ENCODE results near the gene KDM4B.
A peak's percentile ranks its signal among the peaks of the same experiment; 100 is the strongest.

The KDM4B gene

GRCh38 chr19:5086230-5086629 lies 117.3 kb downstream of the KDM4B start:
- in situ Hi-C loops (cut with HindIII; ENCODE audit: low pct_ligation_motif_present, low sequenced_read_pairs) = no loop called here
- no peak overlapping the region for H3K27ac ChIP-seq
- peaks cover 31% of the 10 kb centered on the region for H3K36me3 ChIP-seq (replicated peaks)
- no peak for TF ChIP-seq CTCF (IDR thresholded peaks at IDR 0.05; ENCODE audit: low read depth, low read length, missing control alignments)
- H3K4me3 ChIP-seq (ENCODE audit: low read depth, low read length) = no peak overlapping the region
- DNase-seq = no peak
- H3K27me3 ChIP-seq (replicated peaks) = no peaks in the 10 kb centered on the region

- Histone ChIP-seq H3K27ac (no peak overlapping the region), H3K36me3 (replicated peaks) (peaks cover 29% of the 10 kb centered on the region), H3K4me3 (ENCODE audit: low read depth, low read length) (no peak overlapping the region), H3K27me3 (replicated peaks) (no peaks in the 10 kb centered on the region)
- no peak for TF ChIP-seq CTCF (IDR thresholded peaks at IDR 0.05; ENCODE audit: low read depth, low read length, missing control alignments)
- no peak for DNase-seq
- in situ Hi-C loops (cut with HindIII; ENCODE audit: low pct_ligation_motif_present, low sequenced_read_pairs) = no loop called here
Measured at GRCh38 chr19:5086725-5087439, 118.0 kb downstream of the KDM4B start.

DNA sequence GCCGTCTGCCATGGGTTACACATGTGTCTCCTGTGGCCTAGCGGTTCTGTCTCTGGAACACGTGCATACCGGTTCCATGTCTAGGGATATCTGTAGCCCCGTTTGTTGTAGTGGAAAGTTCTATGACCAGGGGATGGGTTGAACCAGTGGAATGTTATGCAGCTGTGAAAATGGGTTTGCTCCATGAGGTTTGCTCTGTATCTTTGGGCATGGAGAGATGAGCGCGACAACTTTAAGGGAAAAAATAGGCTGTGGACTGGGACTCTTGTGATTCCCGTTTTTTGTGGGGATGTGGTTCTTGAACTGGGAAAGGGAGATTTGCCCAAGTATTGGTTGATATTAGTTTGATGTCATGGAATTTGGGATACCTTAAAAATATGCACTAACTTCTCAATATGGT lies 120.4 kb downstream of the KDM4B start:
- in situ Hi-C loops (cut with HindIII; ENCODE audit: low pct_ligation_motif_present, low sequenced_read_pairs) = no loop called here
- H3K27me3 ChIP-seq (replicated peaks) = no peaks in the 10 kb centered on the region
- no peak for TF ChIP-seq CTCF (IDR thresholded peaks at IDR 0.05; ENCODE audit: low read depth, low read length, missing control alignments)
- H3K27ac ChIP-seq = no peak overlapping the region
- DNase-seq = no peak
- peaks cover 21% of the 10 kb centered on the region for H3K36me3 ChIP-seq (replicated peaks)
- H3K4me3 ChIP-seq (ENCODE audit: low read depth, low read length) = no peak overlapping the region

DNA sequence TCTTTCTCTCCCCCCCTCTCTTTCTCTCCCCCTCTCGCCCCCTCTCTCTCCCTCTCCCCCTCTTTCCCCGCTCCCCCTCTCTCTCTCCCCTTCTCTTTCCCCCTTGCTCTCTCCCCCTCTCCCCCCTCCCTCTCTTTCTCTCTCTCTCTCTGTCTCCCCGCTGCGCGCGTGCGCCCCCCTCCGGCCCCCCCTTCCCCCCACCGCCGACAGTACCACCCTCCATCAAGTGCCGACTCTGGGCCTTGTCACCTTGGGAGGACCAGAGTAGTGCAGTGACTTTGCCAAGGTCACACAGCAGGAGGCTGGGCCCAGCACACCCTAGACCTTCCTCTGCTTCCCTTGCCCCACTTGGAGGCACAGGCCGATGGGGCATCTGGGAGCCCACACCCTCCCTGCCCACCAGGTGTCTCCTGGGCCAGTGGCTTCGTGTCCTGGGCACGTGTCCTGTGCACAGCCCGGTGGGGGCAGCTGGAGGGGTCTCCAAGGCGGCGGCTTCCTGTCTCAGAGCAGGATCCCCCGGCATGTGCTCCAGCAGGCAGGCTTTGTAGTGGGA lies 121.6 kb downstream of the KDM4B start:
- in situ Hi-C loops (cut with HindIII; ENCODE audit: low pct_ligation_motif_present, low sequenced_read_pairs) = no loop called here
- no peak for TF ChIP-seq CTCF (IDR thresholded peaks at IDR 0.05; ENCODE audit: low read depth, low read length, missing control alignments)
- H3K4me3 ChIP-seq (ENCODE audit: low read depth, low read length) = no peak overlapping the region
- peaks cover 21% of the 10 kb centered on the region for H3K36me3 ChIP-seq (replicated peaks)
- DNase-seq = no peak
- no peaks in the 10 kb centered on the region for H3K27me3 ChIP-seq (replicated peaks)
- no peak overlapping the region for H3K27ac ChIP-seq

DNA sequence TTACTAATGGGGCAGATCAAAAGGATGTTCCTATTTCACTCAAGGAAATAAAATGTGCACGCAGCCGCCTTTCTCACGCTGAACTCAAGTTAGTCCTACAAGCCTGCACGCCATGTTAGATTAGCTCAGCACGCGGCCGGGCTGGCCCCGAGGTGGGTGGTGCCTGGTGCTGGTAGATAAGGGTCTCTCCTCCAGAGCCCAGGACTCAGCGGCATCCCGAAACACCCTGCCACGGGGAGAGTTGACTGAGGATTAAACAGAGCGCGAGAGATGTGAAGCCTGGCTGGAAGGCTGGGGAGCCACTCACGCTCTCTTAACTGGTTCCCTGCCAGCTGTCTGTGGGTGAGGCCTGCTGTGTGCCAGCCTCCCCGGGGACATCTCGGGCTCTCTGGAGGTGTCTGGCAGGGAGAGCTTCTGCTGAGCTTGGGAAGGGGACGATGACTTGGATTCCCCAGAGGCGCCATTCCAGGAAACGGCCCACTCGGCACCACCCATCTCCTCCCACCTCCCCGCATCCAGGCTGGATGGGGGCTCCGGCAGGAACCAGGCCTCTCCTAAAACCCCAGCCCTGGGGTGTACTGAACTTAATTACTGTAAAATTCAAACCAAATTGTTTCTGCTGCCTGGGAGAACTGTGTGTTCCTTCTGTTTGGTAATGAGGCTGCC lies 122.2 kb downstream of the KDM4B start:
- DNase-seq = peak; percentile 24
- Histone ChIP-seq H3K4me3 (ENCODE audit: low read depth, low read length) (no peak overlapping the region), H3K27me3 (replicated peaks) (no peaks in the 10 kb centered on the region), H3K36me3 (replicated peaks) (peaks cover 21% of the 10 kb centered on the region), H3K27ac (peak overlapping the region; percentile 36)
- in situ Hi-C loops (cut with HindIII; ENCODE audit: low pct_ligation_motif_present, low sequenced_read_pairs) = no loop called here
- no peak for TF ChIP-seq CTCF (IDR thresholded peaks at IDR 0.05; ENCODE audit: low read depth, low read length, missing control alignments)

Data from brain microvascular endothelial cell (primary cell).